Activated naive CD8-positive, alpha-beta T cell treated with anti-CD3 and anti-CD28 coated beads, Interleukin-2, amount 10 ng/mL, durations not matched to agents 7 days and 5 days (primary cell): Measurements from ENCODE around the gene C1RL. TPM values are rescaled to one million over a fixed set of nuclear protein-coding genes. Genes with fewer than 3 reads are reported as not detected.

Experiments used
- ATAC-seq: fragments of 150-1000 bp; cut with Tn5 transposase; one replicate; pipeline ENCODE4 v1.10.0; 2021; ENCODE audit warnings: low read depth, moderate library complexity
- POLR2A ChIA-PET: fragments of 350-600 bp; sonication (Branson Sonifier 250); formaldehyde crosslinking; loops from one replicate; lab custom pipeline; 2021; ENCODE audit warnings: antibody characterized with exemption; lab: Charles Lee
- DNase-seq: peaks from one replicate; pipeline ENCODE4 v3.0.0; 2021
- H3K27ac Mint-ChIP-seq: one replicate; pipeline ENCODE4 v1.8.0; 2022; ENCODE audit warnings: mild to moderate bottlenecking, mixed read lengths
- H3K27me3 Mint-ChIP-seq: one replicate; pipeline ENCODE4 v1.8.0; 2022; ENCODE audit warnings: mild to moderate bottlenecking, moderate library complexity, mixed read lengths
- H3K36me3 Mint-ChIP-seq: one replicate; pipeline ENCODE4 v1.8.0; 2021; ENCODE audit warnings: mild to moderate bottlenecking, mixed read lengths
- H3K4me1 Mint-ChIP-seq: one replicate; pipeline ENCODE4 v1.8.0; 2021; ENCODE audit warnings: mixed read lengths
- H3K4me3 Mint-ChIP-seq: one replicate; pipeline ENCODE4 v1.8.0; 2022; ENCODE audit warnings: mild to moderate bottlenecking, moderate library complexity, mixed read lengths
- H3K9me3 Mint-ChIP-seq: one replicate; pipeline ENCODE4 v1.8.0; 2021; ENCODE audit warnings: mixed read lengths
- total RNA-seq, 2 experiments: library from RNA; stranded (reverse); gene quantifications; one replicate each; pipeline ENCODE4 v1.2.3, GENCODE V29; 2021

Gene C1RL
- total RNA-seq, 2 experiments from 2014 or later: 29.8 to 36.0 TPM

DNA sequence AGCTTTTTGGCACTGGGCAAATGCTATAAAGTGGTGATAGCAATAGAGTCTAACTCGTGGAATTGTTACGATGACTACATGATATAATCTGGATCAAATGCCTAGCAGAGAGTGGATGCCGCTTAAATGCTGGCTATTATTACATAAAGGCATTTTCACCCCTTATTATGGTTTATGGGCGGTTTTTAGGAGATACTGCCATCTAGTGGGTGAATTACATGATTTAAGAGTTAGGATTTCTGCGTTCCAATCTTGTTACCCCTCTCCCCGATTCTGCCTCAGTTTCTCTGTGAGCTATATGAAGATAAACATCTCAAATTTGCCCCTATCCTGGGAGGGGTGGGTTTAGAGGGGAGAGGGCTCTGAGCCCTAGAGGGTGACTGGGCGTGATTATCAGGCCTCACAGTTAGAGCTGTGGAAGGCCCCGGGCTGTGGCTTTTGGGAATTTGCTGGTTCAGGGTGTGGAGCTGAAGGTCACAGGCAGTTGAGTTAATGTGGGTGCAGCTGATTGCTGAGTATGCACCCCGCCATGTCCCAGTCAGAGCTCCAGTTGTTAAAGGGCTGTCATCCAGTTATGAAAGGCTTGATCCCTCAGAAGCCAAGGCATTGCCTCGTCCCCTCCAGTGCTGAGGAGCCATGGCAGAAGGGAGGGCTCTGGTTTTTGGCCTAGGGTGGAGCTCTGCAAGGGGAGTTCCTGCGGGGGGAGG lies 35.6 kb upstream of the C1RL start:
- DNase-seq: no peak
- H3K4me1 Mint-ChIP-seq: peaks cover 17% of the 10 kb centered on the region
- no peaks in the 10 kb centered on the region for H3K27me3 Mint-ChIP-seq
- H3K9me3 Mint-ChIP-seq: no peaks in the 10 kb centered on the region
- no peak for ATAC-seq
- POLR2A ChIA-PET: interaction anchor here (0.6 kb wide), 1 partner anchor 324 kb away, joined by 3 read pairs; no protein-coding TSS in a partner anchor
- H3K4me3 Mint-ChIP-seq: no peak overlapping the region
- peaks cover 43% of the 10 kb centered on the region for H3K36me3 Mint-ChIP-seq
- H3K27ac Mint-ChIP-seq: no peak overlapping the region

DNA sequence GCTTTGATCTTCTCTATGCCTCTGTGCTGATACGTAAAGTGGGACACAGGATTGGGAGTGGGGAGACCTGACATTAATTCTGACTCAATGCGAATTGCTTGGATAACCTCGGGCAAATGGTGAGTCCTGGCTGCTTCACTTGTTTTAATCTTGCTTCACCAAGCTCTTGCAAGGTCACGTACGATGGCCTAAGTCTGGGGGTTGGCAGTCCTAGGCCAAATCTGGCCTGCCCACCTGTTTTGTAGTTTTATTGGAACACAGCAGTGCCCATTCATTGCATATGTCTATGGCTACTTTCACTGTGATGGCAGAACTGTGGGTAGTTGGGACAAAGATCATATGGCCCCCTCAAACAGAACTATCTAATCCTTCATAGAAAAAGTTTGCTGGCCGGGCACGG lies 34.5 kb upstream of the C1RL start:
- H3K36me3 Mint-ChIP-seq: peaks cover 44% of the 10 kb centered on the region
- H3K4me3 Mint-ChIP-seq: no peak overlapping the region
- no peak for ATAC-seq
- no peaks in the 10 kb centered on the region for H3K27me3 Mint-ChIP-seq
- peaks cover 14% of the 10 kb centered on the region for H3K4me1 Mint-ChIP-seq
- POLR2A ChIA-PET: no interaction called here
- no peaks in the 10 kb centered on the region for H3K9me3 Mint-ChIP-seq
- no peak for DNase-seq
- no peak overlapping the region for H3K27ac Mint-ChIP-seq

DNA sequence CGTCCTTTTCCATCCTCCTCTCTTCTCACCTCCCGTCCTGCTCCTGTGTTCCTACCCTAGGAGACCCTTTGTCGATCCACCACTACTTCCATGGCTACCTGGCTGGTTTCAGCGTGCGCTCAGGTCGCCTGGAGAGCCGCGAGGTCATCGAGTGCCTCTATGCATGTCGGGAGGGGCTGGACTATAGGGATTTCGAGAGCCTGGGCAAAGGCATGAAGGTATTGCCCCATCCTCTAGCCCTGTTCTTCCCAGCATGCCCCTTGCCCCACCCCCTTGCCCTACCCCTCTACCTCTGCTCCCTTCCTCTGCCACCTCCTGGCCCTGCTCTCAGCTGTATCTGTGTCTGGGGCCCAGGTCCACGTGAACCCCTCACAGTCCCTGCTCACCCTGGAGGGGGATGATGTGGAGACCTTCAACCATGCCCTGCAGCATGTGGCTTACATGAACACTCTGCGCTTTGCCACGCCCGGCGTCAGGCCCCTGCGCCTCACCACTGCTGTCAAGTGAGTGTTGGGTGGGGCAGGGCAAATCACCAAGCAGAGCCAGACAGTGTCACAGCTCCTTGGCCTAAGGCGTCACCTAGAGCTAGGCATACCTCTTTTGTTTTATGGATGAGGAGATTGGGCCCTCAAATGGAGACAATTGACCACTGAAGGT lies 33.9 kb upstream of the C1RL start:
- ATAC-seq: no peak
- H3K4me3 Mint-ChIP-seq: no peak overlapping the region

DNA sequence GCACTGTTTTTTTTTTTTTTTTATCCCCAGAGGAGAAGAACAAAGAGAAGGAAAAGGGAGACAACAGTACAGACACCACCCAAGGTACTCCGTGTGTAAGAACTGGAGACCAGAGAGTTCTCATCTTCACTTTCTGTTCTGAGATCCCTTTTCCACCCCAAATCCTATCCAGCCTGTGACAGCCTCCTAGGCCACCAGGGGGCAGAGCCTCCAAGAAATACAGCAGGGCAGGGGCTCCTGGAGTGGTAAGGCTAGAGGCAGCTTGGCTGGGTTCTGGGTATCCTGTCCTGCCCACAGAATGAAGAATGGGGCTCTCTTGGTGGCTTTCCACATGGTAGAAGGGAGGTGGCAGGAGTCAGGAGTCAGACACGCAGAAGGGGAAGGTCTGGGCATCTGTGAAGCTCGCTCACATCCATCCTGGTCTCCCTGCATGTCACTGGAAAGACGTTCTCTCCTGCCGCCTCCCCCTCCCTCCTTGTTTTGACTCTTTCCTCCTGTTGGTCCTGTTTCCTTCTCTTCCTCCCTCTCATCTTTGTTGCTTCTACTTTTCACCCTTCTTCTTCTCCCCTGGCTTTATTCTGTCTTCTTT lies 33.1 kb upstream of the C1RL start:
- Mint-ChIP-seq H3K27ac (no peak overlapping the region), H3K9me3 (no peaks in the 10 kb centered on the region), H3K4me1 (peaks cover 10% of the 10 kb centered on the region), H3K4me3 (no peak overlapping the region), H3K36me3 (peaks cover 49% of the 10 kb centered on the region), H3K27me3 (no peaks in the 10 kb centered on the region)
- POLR2A ChIA-PET: interaction anchor here (1.3 kb wide), 1 partner anchor 199 kb away, joined by 3 read pairs; the partner anchor contains the start of genes C12orf57 and RNU7-1
- peak; percentile 72 for ATAC-seq
- peak; percentile 63 for DNase-seq

More for the DNA sequence above, 33.9 kb upstream of the C1RL start:
- Mint-ChIP-seq H3K36me3 (peaks cover 45% of the 10 kb centered on the region), H3K27ac (no peak overlapping the region), H3K27me3 (no peaks in the 10 kb centered on the region), H3K4me1 (peaks cover 11% of the 10 kb centered on the region), H3K9me3 (no peaks in the 10 kb centered on the region)
- POLR2A ChIA-PET: no interaction called here
- no peak for DNase-seq

DNA sequence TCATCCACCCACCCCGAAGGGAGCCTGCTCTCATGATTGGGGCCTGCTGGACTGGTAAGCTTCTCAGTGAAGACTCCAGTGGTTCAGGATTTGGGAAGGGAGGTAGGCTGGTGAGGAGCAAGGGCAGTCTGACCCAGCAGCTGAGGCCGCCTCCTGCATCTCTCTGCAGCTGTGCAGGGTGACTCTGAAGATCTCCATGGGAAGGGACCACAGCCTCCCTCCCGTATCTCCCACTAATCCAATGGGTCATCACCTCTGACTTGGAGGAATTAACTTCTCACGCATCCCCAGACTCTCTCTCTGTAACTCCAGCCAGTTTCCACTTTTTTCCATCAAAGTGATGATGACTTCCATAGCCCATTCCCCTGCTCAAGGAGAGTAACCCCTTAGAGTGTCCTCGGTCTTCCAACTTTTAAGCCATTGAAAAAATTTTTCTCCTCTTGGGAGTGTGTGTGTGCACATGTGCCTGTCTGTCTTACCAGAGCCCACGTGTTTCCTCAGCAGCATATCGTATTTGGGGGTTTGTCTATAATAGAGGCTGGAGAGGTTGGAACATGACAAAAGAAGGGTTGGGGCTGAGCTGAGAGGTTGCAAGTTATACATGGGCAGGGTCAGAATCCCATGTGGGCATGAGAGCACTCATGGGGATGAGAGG lies 32.5 kb upstream of the C1RL start:
- peaks cover 8% of the 10 kb centered on the region for H3K4me1 Mint-ChIP-seq
- no peaks in the 10 kb centered on the region for H3K27me3 Mint-ChIP-seq
- H3K4me3 Mint-ChIP-seq: no peak overlapping the region
- no peak overlapping the region for H3K27ac Mint-ChIP-seq
- no peak for DNase-seq
- POLR2A ChIA-PET: interaction anchor here (1.3 kb wide), 1 partner anchor 198 kb away, joined by 3 read pairs; the partner anchor contains the start of genes C12orf57 and RNU7-1
- ATAC-seq: no peak
- peaks cover 47% of the 10 kb centered on the region for H3K36me3 Mint-ChIP-seq
- H3K9me3 Mint-ChIP-seq: no peaks in the 10 kb centered on the region

DNA sequence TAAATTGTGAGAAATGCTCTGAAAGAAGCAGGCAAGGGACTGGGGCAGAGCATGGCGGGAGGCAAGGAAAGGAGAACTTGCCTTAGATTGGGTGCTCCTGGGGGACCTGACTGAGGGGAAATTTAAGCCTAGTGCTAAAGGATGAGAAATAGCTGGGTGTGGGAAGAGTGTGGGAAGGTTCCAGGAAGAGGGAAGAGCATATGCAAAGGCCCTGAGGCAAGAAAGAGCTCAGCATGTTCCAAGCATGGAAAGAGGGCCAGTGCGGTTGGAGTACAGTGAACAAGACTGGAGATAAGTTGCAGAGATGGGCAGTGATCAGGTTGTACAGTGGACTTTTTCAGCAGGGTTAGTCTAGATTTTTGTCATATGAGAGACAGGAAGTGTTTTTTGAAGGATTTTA lies 30.2 kb upstream of the C1RL start:
- H3K36me3 Mint-ChIP-seq: peaks cover 50% of the 10 kb centered on the region
- H3K4me1 Mint-ChIP-seq: peaks cover 8% of the 10 kb centered on the region
- no peak for ATAC-seq
- no peaks in the 10 kb centered on the region for H3K9me3 Mint-ChIP-seq
- H3K27ac Mint-ChIP-seq: no peak overlapping the region
- no peaks in the 10 kb centered on the region for H3K27me3 Mint-ChIP-seq
- no peak overlapping the region for H3K4me3 Mint-ChIP-seq
- POLR2A ChIA-PET: no interaction called here
- DNase-seq: no peak

DNA sequence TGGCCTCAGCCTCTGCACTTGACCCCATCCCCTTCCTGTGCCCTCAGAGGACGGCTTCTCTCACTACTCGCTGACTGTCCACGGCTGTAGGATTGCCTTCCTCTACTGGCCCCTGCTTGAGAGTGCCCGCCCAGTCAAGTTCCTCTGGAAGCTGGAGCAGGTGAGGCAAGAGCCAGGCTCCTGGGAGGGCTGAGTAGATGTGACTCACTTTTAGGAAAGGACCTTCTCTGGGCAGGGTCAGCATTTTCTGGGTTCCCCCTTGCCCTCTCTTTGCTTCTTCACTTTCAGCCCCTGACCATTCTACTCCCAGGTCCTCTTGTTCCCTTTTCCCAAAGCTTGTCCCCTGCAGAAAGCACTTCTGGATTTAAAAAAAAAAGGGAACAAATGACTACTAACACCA lies 28.9 kb upstream of the C1RL start:
- Mint-ChIP-seq H3K27me3 (no peaks in the 10 kb centered on the region), H3K4me3 (no peak overlapping the region), H3K36me3 (peaks cover 51% of the 10 kb centered on the region), H3K4me1 (peaks cover 10% of the 10 kb centered on the region), H3K27ac (no peak overlapping the region), H3K9me3 (no peaks in the 10 kb centered on the region)
- POLR2A ChIA-PET: no interaction called here
- ATAC-seq: no peak
- no peak for DNase-seq

DNA sequence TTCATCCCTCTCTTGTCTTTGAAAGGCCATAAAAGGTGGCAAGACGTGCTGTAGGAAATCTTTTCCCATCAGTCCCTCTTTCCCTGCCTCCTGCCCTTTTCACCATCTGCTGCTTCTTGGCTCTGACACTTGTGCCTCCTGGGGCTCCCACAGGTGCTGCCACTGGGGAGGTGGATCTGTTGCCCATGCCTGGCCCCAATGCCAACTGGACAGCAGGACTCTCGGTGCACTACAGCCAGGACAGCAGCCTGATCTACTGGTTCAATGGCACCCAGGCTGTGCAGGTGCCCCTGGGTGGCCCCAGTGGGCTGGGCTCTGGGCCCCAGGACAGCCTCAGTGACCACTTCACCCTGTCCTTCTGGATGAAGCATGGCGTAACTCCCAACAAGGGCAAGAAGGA lies 27.7 kb upstream of the C1RL start:
- DNase-seq (no peak), ATAC-seq (no peak)
- Mint-ChIP-seq H3K9me3 (no peaks in the 10 kb centered on the region), H3K4me3 (no peak overlapping the region), H3K4me1 (peaks cover 18% of the 10 kb centered on the region), H3K36me3 (peaks cover 53% of the 10 kb centered on the region), H3K27ac (no peak overlapping the region), H3K27me3 (no peaks in the 10 kb centered on the region)
- POLR2A ChIA-PET: no interaction called here

DNA sequence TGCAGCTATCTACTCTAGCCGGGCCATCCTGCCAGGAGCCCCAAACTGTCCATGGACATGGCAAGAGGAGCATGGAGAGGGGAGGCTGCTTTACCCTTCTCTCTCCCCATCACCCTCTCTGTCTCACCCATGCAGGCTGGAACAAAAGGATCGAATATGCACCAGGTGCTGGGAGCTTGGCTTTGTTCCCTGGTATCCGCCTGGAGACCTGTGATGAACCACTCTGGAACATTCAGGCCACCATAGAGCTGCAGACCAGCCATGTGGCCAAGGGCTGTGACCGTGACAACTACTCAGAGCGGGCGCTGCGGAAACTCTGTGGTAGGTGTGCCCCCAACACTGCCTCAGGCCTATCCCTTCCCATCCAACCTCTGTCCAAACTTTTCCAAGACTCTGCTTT lies 27.1 kb upstream of the C1RL start:
- ATAC-seq: no peak
- Mint-ChIP-seq H3K27me3 (no peaks in the 10 kb centered on the region), H3K27ac (no peak overlapping the region), H3K4me3 (no peak overlapping the region), H3K9me3 (no peaks in the 10 kb centered on the region), H3K36me3 (peaks cover 50% of the 10 kb centered on the region), H3K4me1 (peaks cover 22% of the 10 kb centered on the region)
- DNase-seq: no peak
- POLR2A ChIA-PET: no interaction called here

DNA sequence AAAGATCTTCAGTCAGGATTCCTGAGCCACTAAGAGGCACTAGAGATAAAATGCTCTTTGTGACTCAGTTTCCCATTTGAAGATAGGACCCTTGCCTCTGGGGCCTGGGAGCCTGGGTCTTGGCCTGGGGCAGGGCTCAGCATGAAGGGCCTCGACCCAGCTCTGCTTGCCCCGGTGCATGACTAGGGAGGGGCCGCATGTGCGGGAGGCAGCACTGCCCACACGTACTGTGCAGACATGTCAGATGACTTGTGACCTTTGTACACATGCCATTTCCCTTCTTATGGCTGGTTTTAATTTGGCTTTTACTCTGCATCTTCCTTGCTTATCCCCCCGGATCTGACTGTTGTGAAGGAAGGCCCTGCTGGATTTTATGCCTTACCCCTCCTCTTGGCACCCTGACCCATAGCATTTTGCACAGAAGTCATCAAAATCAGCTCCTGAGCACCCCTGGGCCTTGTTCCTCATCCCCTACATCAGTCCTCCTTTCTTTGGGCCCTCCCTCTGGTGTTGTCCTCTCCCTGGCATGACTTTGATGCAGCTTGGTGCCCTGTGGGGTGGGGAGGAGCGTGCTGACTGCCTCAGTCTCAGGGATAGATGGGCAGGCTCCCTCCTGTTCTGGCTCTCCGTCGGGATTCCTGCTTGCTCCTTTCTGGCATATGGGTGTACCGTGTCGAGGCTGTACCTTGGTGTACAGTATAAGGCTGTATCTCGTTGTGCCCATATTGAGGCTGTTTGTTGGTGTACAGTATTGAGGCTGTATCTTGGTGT lies 25.6 kb upstream of the C1RL start:
- Mint-ChIP-seq H3K36me3 (peaks cover 45% of the 10 kb centered on the region), H3K27me3 (no peaks in the 10 kb centered on the region), H3K9me3 (no peaks in the 10 kb centered on the region), H3K4me1 (peaks cover 22% of the 10 kb centered on the region), H3K4me3 (no peak overlapping the region), H3K27ac (no peak overlapping the region)
- DNase-seq: no peak
- POLR2A ChIA-PET: no interaction called here
- ATAC-seq: no peak

DNA sequence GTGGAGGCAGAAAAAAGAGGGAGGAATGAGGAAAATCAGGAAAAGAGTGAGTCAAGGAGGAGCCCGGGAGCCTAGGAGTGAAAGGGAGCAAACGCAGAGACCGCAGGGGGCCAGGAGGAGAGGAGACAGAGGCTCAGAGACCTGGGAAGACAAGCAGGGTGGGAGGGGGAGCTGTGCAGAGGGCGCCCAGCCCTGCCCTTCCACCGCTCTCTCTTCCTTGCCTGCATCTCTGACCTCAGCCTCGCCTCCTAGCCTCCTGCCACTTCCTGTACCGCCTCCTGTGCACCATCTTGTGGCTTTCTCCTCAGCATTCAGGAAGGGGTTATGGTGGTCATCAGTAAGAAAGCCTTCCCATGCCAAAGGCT lies 22.5 kb upstream of the C1RL start:
- H3K27ac Mint-ChIP-seq: peak overlapping the region; percentile 93
- H3K36me3 Mint-ChIP-seq: peaks cover 35% of the 10 kb centered on the region
- peak; percentile 66 for DNase-seq
- H3K27me3 Mint-ChIP-seq: no peaks in the 10 kb centered on the region
- H3K4me1 Mint-ChIP-seq: peaks cover 28% of the 10 kb centered on the region
- H3K4me3 Mint-ChIP-seq: peak overlapping the region; percentile 97
- peak; percentile 66 for ATAC-seq
- H3K9me3 Mint-ChIP-seq: no peaks in the 10 kb centered on the region
- POLR2A ChIA-PET: interaction anchor here (0.8 to 3.0 kb wide), 4 partner anchors 24 to 194 kb away, joined by 3 to 12 read pairs (median 6); partner anchors contain the start of genes C12orf57 and RNU7-1

DNA sequence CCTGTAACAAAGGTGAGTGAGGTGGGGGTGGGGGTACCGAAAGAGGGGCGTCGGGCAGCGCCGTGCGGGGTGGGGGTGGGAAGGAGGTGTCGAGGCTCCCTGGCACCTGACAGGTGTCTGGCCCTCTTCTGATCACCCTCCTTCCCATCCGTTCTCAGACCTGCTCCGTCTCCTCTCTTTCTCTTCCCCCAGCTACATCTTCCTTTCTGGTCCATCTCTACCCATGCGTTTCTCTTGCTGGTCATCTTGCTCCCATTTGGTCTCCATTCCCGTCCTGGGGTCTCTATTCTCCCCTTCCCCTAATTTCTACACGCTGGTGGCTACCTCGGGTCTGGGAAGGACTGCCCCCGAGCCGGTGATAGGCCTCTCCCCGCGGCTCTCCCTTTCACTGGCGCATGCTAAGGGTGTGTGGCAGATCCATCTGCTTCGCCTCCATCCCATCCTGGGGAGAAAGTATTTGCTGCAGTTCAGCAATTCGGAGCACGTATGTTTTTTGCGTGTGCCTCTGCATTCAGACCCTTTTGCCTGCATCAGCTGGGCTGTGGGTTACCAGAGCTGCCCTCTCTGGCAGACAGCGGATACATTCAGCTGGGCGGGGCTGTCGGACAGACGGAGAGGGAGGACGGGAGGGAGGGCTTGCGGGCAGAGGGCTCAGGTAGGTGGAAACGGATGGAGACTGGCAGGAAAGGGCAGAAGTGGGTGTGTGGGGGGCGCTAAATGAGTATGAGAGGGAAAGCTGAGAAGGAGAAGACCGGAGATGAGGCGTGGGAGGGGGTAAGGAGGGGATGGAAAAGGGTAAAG lies 21.9 kb upstream of the C1RL start:
- no peaks in the 10 kb centered on the region for H3K27me3 Mint-ChIP-seq
- H3K4me1 Mint-ChIP-seq: peaks cover 30% of the 10 kb centered on the region
- peaks cover 33% of the 10 kb centered on the region for H3K36me3 Mint-ChIP-seq
- H3K4me3 Mint-ChIP-seq: peak overlapping the region; percentile 97
- H3K27ac Mint-ChIP-seq: peak overlapping the region; percentile 93
- peak; percentile 40 for ATAC-seq
- H3K9me3 Mint-ChIP-seq: no peaks in the 10 kb centered on the region
- DNase-seq: peak; percentile 71
- POLR2A ChIA-PET: interaction anchor here (0.8 to 3.0 kb wide), 4 partner anchors 23 to 193 kb away, joined by 3 to 12 read pairs (median 6); partner anchors contain the start of genes C12orf57 and RNU7-1
